Frontal cortex (tissue), 4 donors: ENCODE results near the gene CTAGE1. TPM values are rescaled to one million over a fixed set of nuclear protein-coding genes. Genes with fewer than 3 reads are reported as not detected.
"Not testable (repeated sequence)": the region's sequence is repeated elsewhere in the genome, so short reads cannot be mapped to it uniquely, and the experiment has no call there.

Experiments used
- DNase-seq, 2 donors: peaks; one replicate each; pipeline ENCODE4 v3.0.0; 2012; ENCODE audit warnings: low spot score in 2 of 2
- FAIRE-seq: peaks from 2 replicates; lab custom pipeline; 2012; peaks lifted over from hg19 to GRCh38; lab: Jason Lieb, UNC
- total RNA-seq: library from RNA; depleted of rRNA; stranded (reverse); fragments of >200 nt; gene quantifications from one replicate; pipeline ENCODE4 v1.2.3, GENCODE V29; 2014
- donor health status: control.
- donor health status: control.
- donor health status: control.

CTAGE1 gene, protein sequence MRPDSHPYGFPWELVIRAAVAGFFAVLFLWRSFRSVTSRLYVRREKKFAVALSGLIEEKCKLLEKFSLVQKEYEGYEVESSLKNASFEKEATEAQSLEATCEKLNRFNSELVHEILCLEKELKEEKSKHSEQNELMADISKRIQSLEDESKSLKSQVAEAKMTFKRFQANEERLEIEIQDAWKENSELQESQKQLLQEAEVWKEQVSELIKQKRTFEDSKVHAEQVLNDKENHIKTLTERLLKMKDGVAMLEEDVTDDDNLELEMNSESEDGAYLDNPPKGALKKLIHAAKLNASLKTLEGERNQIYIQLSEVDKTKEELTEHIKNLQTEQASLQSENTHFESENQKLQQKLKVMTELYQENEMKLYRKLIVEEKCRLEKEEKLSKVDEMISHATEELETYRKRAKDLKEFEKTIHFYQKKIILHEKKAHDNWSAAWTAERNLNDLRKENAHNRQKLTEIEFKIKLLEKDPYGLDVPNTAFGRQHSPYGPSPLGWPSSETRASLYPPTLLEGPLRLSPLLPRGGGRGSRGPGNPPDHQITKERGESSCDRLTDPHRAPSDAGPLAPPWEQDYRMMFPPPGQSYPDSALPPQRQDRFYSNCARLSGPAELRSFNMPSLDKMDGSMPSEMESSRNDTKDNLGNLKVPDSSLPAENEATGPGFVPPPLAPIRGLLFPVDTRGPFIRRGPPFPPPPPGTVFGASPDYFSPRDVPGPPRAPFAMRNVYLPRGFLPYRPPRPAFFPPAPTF
- total RNA-seq = not detected

DNA sequence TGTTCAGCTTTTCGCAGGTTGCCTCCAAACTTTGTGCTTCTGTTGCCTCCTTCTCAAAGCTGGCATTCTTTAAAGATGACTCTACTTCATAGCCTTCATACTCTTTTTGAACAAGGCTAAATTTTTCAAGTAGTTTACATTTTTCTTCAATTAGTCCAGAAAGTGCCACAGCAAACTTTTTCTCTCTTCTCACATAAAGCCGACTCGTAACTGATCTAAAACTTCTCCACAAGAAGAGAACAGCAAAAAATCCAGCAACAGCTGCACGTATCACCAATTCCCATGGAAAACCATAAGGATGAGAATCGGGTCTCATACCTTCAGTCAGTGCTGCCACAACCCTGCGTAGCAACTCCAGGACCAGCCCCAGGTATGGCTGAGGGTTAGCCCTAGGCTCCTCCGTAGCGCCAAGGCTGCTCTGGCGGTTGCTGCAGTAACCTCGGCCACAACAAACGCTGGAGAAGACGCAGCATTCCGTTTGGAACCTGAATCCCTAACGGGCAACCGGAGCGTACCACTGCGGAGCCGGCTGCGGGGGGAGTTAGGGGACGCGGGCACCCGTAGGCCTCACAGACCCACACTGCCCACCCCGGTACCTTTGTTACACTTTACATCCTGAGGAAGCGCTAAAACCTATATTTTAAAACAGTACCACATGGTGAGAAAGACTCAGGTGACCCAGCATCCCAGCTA is at the start of gene CTAGE1:
TSS of gene CTAGE1 (minus strand) at position 420 of the 693 bp plus-strand sequence. CDS start at position 316, 104 bp downstream.
- DNase-seq (no peak), FAIRE-seq (no peak)

DNA sequence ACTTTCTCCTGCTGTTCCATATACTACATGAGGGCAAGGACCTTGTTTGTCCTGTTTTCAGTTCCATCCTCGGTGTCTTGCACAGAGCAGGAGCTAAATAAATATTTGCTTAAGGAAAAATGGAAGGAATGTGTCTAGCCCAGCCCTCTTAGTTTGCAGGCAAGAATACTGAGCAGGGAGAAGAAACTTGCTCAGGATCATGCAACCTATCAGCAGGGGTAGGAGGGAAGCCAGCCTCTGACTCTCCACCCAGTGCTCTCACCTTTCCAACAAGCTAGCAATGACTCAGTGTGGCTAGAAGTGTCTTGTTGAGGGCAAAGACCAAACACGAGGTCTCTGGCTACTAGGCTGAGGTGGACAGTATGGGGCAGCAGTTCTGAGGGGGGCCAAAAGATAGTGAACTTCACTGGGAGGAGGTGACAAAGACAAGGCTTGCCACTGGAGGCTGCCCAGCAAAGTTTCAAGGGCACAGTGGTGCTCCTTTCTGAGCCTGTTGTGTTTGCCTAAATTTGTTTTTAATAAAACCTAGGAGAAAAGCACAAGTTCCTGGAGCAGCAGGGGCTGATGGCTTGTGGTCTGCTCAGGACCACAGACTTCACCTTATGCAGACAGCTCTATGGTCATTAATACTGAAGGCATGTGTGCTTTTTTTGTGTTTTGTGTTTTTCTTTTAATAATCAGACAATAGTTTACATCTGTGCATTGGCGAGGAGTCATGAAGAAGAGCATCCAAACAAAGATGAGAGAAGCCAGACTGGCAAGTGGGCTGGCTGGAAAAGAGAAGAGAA is 49.1 kb upstream of the CTAGE1 start:
- DNase-seq (no peak), FAIRE-seq (no peak)

GRCh38 chr18:22465859-22466457 is 48.2 kb upstream of the CTAGE1 start:
- DNase-seq = no peak
- FAIRE-seq = no peak

GRCh38 chr18:22463076-22463475 is 45.4 kb upstream of the CTAGE1 start:
- DNase-seq (no peak), FAIRE-seq (no peak)

- no peak for FAIRE-seq
- no peak for DNase-seq
These were observed 41.8 kb upstream of the CTAGE1 start for GRCh38 chr18:22459491-22459890.

DNA sequence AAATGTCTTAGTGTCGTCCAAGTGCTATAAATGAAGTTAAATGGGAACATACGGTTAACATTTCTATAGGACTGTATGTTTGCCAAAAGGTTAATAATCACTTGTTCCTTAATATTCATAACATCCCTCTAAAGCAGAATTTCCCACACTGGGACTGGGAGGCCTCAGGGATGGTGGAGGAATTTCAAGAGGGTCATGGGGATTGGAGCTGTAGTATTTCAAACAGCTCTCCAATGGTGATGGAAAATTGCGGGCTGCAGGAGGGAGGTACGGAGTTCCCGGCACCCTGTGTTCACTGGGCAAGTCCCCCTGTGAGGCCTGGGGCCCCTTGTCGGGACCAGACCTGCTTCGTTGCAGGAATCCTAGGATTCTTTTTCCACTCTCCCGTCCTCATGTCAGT is 39.8 kb upstream of the CTAGE1 start:
- DNase-seq = no peak
- FAIRE-seq = no peak

GRCh38 chr18:22456547-22456946 is 38.8 kb upstream of the CTAGE1 start:
- FAIRE-seq = no peak

DNA sequence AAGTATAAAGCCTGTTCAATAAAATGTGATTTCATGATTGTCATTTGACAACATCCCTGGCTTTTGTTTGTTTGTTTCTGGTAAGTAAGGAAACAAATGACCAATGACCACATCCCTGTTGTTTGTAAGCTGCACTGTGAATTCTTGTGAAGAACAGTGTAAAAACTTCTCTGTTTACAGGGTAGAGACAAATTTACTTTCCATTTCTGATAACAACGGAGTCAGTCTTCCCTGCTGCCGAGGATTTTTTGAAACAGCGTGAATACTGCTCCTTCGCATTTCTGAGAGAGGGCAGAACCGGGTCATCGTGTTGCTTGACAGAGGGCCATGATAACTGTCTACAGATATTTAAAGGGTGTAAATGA is 38.4 kb upstream of the CTAGE1 start:
- DNase-seq = no peak
- no peak for FAIRE-seq

More at GRCh38 chr18:22456547-22456946, 38.8 kb upstream of the CTAGE1 start:
- DNase-seq = no peak

DNA sequence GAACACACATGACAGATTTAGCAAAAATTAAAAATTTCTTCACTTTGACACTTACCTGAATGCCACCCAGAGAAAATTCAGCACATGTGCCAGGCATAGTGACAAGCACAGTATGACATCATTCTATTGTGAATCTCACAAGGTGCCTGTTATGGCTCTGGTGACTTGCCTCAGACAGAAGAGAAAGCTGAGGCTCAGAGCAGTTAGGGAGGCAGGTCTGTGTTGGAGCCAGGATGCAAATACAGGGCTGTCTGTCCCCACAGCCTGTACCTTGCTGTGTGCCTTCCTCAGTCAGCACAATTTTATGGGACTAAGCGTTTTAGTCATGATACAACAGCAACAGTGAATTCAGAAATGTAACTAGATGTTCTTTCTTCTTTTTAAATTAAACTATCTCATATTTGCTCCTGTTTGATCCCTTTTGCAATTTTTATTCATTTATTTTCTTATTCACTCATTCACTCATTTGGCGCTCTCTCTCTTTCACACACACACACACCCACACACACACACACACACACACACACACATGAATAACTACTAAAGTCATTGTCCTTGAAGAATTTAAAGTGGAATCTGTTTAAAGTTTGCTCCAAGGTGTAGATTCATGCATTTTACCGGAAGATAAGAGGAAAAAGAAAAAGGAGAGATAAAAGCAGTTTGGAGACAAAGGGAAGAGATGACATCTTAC is 37.9 kb upstream of the CTAGE1 start:
- no peak for FAIRE-seq
- DNase-seq = no peak

- FAIRE-seq (no peak), DNase-seq (no peak)
These were observed 35.6 kb upstream of the CTAGE1 start for GRCh38 chr18:22453315-22453714.

DNA sequence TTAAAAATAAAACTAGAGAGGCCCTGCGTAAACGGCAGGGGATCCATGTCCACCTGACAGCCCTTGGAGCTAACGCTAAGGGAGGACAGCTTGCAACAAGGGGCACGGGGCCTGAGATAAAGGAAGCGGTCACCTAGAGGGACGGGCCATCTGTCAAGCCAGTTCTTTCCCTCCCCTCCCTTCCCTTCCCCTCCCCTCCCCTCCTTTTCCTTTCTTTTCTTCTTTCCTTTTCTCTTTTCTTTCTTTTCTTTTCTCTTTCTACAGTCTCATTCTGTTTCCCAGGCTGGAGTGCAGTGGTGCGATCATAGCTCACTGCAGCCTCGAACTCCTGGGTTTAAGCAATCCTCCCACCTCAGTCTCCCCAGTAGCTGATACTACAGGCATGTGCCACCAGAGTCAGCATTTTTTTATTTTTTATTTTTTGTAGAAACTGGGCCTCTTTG is 34.5 kb upstream of the CTAGE1 start:
- DNase-seq = no peak
- FAIRE-seq = no peak

DNA sequence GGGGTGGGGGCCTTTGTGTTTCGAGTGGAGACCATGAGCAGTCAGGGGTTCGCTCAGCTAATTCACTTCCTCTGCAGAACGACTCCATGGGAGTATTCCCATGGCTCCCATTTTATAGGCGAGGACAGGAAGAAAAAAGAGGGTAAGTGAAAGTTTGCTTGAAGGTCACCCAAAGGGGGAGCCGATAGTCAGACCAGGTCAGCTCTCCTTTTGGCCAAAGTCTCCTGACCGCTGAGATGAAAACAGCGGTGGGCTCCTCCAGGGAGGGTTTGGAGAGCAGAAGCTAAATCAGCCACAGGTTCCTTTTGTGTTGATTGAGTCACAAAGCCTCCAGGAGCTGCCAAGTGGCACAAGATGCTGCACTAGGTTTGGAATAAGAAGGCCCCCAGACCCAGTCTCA is 34.1 kb upstream of the CTAGE1 start:
- FAIRE-seq (no peak), DNase-seq (no peak)

GRCh38 chr18:22450766-22451165 is 33.1 kb upstream of the CTAGE1 start:
- not testable (repeated sequence) for DNase-seq, FAIRE-seq

GRCh38 chr18:22450318-22450717 is 32.6 kb upstream of the CTAGE1 start:
- not testable (repeated sequence) for DNase-seq, FAIRE-seq

DNA sequence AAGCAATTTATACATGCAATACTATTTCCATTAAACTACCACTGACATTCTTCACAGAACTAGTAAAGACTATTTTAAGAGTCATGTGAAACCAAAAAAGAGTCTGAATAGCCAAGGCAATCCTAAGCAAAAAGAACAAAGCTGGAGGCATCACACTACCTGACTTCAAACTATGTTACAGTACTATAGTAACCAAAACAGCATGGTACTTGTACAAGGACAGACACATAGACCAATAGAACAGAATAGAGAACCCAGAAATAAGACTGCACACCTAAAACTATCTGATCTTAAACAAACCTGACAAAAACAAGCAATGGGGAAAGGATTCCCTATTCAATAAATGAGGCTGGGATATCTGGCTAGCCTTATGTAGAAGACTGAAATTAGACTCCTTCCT is 32.0 kb upstream of the CTAGE1 start:
- FAIRE-seq = not testable (repeated sequence)

GRCh38 chr18:22448238-22448637 is 30.5 kb upstream of the CTAGE1 start:
- DNase-seq = no peak
- no peak for FAIRE-seq

More for the DNA sequence above, 32.0 kb upstream of the CTAGE1 start:
- DNase-seq = not testable (repeated sequence)

DNA sequence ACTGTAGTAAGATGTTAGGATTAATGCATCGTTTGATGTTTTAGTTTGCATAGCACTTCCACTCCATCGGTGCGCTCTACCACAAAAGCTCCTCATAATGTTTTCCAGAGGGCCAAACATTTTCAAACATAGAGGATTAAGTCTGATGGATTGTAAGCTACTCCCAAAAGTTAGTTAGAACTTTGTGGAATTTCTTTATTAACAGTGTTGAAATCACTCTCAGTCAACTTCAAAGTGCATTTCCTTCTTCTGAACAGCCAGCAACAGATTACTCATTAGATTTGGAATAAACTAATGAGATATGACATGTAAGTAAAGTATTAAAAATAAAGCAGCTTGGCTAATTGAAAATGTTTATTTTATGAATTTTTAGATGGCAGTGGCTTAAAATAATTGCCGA is 30.1 kb upstream of the CTAGE1 start:
- FAIRE-seq = no peak
- no peak for DNase-seq

- DNase-seq (no peak), FAIRE-seq (no peak)
These were observed 29.2 kb upstream of the CTAGE1 start for GRCh38 chr18:22446911-22447310.

DNA sequence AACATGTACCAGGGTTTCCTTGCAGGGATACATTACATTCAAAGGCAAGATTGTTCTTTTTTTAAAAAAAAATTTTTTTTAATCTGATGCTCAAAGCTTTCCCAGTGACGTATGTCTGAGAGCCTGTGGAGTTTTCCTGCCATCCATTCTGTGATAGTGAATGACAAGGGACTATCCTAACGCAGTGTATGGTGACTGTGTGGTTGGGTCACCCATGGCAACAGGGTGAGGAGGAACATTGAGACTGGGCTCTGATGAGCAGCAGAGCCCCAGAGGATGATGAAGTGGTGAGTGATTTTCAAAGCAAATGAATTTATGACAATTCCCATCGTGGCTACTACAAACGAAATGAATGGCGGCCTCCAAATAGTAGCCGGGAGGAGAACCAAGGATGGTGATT is 28.6 kb upstream of the CTAGE1 start:
- FAIRE-seq = no peak
- DNase-seq = no peak
